Limb (tissue), 2 donors: Measurements from ENCODE around the gene CCDC38.
A peak's percentile ranks its signal among the peaks of the same experiment; 100 is the strongest.

ENCODE experiments used
- DNase-seq, 2 donors: peaks; one replicate each; pipeline ENCODE4 v3.0.0-alpha.2; 2016; ENCODE audit errors: extremely low spot score in 2 of 2

CCDC38 gene

DNA sequence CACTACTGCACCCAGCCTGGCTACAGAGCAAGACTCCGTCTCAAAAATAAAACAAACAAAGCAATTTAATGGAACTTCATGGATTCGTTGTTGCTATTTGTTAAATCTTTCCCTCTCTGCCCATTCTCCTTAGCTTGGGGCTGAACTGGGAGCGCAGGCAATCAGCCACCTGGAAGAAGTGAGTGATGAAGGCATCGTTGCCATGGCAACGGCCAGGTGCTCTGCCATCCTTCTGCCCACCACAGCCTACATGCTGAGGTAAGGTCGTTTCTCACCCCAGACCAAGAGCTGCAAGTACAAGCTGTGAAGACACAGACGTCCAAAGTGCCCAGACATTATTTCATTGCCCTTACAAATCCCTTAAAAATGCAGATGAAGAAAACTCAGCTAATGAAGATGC, 19.8 kb upstream of the CCDC38 start:
- DNase-seq: no peak

DNA sequence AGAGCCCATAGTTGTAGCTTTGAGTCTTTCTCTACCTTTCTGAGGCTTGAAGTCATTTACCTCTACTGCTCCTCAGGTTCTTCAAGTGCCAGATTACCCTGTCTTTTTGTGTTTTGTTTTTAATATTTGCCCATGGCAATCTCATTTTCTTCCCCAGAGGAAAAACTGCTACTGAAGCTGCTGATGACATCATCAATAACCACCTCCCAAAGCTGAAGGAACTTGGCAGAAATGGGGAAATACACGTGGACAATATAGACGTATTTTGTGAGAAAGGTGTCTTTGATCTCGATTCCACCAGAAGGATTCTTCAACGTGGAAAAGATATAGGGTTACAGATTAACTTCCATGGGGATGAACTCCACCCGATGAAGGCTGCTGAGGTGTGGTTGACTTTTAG, 17.8 kb upstream of the CCDC38 start:
- DNase-seq: no peak

DNA sequence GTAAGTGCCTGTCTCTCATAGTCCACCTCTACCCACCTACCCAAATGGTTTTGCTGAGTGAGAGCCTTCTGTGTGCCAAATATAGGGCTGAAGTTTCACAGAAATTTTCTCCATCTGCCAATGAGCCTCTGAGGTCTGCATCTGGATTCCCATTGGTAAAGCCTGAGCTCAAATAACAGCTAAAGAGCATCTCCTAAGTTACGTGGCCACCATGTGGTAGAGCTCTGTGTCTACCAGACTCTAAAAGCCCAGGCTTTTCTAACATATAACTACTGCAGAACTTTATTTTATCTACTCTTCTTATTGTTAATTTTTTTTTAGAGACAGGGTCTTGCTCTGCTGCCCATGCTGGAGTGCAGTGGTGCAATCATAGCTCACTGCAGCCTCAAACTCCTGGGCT, 16.7 kb upstream of the CCDC38 start:
- no peak for DNase-seq

DNA sequence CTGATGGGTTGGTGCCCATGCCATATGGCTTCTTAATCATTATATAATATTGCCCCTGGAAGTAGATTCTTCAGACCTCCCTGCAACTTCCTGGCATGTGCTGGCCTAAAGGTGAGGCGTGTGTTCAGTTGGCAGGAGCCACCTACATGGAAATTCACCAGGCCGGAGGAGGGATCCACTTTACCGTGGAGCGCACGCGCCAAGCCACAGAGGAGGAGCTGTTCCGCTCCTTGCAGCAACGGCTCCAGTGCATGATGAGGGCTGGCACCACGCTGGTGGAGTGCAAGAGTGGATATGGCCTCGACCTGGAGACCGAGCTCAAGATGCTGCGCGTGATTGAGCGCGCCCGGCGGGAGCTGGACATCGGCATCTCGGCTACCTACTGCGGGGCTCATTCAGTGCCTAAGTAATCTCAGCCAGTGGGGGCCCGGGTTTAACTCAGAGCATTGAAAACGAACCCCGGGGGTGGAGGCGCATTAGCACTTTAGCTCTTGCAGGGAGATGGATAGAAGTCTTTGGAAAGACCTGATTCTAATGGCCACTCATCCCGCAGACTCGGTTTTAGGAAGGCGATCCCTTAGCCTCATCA, 14.2 kb upstream of the CCDC38 start:
- DNase-seq: no peak

DNA sequence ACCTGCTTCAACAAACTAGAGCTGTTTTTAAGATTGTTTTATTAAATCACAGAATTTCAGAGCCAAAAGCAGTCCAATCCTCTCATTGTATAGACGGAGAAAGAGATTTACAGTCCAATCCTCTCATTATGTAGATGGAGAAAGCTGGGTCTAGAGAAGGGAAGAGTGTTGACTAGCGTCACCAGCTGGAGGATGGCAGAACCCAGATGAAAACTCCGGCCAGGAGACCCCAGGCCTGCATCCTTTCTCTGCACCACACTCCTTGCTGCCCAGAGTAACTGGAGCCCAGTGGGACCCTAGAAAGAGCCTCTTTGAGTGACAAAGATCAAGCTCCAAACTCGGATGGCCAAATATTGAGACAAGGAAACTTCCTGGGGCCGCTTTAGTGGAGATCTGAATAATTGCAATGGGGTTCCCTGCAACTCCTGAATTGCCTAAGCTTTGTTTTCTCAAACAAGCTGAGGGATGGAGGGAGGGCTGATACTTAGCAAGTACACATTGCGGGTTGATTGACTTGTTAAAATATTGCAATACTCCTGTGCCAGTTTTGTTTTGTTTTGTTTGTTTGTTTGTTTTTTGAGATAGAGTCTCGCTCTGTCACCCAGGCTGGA, 13.2 kb upstream of the CCDC38 start:
- no peak for DNase-seq

DNA sequence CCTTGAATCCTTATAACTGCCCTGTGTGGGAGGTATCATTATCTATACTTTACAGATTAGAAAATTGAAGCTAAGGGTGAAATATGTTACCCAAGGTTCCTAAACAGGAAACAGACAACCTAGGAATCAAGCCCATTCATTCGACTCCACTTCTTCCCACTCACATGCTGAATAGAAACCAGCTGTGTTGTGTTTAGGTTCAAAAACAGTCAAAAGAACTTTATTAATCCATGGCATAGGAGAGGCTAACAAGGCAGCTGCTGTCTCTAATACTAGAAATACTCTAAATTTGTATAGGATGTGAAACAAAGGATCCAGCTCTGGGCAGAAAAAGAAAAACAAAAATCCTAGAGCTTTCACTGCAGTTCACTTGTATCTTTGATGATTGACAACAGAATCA, 10.6 kb upstream of the CCDC38 start:
- DNase-seq: no peak

DNA sequence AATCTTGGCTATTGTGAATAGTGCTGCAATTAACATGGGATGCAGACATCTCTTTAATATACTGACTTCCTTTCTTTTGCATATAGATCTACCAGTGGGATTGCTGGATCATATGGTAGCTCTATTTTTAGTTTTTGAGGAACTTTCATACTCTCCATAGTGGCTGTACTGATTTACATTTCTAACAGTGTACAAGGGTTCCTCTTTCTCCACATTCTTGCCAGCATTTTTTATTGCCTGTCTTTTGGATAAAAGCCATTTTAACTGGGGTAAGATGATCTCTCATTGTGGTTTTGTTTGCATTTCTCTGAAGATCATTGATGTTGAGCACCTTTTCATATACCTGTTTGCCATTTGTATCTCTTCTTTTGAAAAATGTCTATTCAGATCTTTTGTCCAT, 9.1 kb upstream of the CCDC38 start:
- DNase-seq: no peak

DNA sequence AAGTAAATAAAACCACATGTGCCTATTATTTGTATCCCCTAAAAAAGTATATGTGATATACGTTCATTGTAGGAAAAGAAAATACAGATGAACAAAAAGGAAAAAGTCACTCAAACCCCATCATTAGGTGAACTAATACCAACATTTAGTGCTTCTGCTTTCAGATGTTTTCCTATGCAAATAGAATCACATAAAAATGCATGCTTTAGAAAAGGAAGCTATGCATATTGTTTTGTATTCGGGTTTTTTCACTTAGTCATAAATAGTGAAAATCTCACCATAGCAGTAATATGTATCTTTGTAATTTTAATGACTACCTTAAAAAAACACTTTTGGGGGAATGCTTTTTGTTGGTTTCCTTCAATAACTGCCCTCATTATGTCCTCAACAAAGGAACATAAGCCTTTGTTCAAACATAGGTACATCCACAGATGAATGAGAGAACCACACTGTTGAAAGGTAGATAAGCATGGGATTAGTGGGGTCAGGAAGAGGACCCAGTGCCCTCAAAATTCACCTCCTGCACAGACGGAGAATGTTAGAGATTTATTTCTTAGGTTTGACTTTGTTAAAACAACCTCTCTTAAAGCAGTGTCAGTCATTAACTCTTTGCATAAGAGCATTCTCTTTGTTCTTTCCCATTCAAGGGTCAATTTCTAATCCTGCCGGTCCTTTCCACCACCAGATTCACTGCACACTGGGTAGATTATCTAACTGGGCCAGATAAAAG, 7.2 kb upstream of the CCDC38 start:
- no peak for DNase-seq

DNA sequence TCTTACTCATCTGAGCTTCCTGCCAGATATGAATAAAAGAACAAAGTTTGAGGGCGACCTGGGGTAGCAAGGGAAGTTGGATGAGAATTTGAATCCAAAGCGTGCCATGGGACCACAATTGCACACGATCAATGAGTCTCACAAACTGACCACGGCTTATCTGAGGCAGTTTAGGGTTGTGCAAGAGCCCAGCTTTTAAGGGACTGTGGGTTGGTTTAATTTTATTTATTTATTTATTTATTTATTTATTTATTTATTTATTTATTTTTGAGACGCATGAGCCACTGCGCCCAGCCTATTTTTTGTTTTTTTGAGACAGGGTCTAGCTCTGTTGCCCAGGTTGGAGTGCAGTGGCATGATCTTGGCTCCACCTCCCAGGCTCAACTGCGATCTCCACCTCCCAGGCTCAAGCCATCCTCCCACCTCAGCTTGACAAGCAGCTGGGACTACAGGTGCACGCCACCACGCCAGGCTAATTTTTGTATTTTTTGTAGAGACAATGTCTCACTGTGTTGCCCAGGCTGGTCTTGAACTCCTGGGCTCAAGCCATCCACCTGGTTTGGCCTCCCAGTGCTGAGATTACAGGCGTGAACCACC, 1.8 kb upstream of the CCDC38 start:
- no peak for DNase-seq

DNA sequence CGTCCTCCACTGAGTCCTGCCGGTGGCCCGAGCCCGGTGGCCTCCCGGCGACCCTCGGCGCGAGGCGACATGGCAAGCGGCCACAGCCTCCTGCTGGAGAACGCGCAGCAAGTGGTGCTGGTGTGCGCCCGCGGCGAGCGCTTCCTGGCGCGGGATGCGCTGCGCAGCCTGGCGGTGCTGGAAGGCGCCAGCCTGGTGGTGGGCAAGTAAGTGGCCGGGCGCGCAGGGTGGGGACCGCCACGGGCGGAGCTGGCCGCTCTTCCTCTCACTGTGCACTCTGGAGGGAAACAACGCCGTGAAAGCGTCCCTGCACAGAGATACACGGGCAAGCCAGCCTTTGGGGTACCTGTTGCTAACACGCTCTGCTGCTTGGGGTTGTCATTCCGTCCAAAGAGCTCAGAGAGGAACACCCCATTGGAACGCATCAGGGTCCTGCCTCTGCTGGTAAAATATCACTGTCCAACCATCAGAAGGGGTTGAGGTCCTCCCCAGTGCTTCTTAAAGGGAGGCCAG, 972 bp upstream of the CCDC38 start, which contains the start of gene AMDHD1:
AMDHD1 (plus strand) TSS at position 2 of the 513 bp plus-strand sequence; CDS start at position 70, 68 bp downstream.
- DNase-seq: peak in 1 of 2 donors; percentile 28

DNA sequence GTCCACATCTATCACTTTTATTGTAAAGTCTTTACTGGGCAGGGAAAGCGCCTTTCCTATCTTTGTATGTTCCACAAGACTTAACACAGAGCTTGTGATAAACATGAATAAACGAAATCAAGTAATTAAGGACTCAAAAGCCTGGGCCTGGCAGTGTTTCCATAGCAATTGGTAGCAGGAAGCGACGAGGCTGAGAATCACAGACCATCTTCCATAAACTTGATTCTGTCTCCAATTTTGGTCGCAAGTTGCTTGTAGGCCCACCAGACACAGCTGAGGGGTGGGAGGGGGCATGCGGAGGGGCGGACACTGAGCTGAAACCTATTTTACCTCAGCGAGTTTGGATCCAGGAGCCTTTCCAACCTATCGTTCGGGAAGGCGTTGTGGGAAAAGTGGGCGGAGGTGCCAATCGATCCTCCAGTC, 302 bp downstream of the CCDC38 start:
- peak in 1 of 2 donors; percentile 6 for DNase-seq

DNA sequence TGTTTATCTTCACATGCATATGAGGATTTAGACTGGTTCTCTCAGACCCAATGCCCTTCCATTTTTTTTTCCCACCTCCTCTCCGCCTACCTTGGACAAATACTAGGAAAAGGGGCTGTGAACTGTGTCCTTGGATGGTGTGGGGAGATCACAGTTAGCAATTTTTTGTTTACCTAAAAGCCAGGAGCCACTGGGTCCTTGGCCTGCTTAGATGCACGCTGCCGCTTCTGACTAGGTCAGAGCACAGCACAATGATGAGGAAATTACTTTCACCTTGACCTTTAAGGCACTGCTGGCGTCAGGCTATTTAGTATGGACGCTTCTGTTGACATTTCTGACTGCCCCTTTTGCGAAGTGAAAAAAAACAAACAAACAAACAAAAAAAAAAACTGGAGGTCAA, 1.9 kb downstream of the CCDC38 start:
- DNase-seq: no peak

DNA sequence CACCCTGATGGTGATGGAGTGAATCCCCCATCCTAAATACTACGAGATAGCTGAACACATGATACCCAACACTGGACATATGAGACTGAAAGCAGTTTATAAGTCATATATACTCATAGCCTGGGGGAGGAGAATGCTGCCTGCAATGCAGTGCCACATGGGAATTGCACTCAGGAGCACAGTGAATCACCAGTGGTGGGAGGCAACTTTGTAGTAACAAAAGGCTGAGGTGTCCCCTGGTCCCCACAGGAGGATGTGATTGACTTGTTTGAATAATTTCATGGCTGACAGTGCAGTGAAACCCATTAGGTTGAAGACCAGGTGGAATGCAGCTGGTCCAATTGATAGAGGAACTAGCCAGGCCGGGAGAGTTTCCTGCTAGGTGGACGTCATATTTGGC, 20.2 kb downstream of the CCDC38 start:
- DNase-seq: no peak

DNA sequence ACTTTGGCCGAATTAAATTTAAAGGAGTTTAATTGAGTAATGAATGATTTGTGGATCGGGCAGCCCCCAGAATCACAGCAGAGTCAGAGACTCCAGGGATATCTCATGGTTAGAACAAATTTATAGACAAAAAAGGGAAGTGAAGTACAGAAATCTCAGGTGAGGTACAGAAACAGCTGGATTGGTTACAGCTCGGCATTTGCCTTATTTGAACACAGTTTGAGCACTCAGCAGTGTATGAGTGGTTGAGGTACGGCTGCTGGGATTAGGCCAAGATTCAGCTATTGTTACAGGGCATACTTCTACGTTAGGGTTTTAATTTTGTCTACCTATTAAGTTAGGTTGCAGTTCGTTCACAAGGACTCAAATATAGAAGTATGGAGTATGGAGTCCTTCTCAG, 23.3 kb downstream of the CCDC38 start:
- DNase-seq: no peak

DNA sequence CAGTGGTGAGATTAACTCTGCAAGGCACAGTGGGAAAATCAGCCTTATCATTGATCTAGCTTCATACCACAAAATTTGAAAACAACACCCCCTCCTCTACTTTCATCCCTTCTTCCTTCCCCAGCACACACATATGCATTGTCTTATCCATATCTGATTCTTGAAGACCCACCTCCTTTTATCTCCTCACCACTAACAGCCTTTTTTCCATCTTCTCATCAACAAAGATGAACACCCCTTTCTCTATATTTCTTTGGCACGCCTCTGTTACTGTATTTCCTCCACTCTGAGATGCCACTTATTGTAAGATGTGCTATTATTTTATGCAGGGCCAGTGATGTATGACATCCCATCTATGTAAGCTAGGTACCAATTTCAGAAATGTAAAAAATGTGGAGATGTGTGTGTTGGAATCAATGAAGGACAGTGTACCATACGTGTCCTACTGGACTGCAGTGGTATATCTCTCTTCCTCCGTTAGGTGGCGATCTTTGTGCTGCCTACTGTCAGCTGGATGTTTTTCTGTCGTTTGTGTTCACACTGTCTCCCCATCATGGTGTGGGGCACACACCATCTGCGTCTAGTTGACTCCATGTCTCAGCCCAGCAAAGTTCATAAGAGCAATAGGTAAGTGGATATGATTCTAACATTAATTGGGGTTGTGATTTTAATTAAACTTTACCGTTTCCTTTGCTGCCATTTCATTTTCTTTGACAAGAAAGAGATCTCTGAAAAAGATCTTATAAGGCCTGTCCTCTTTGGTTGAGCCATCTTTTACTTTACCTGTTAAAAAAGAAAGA, 24.0 kb downstream of the CCDC38 start:
- peak in 1 of 2 donors; percentile 17 for DNase-seq

DNA sequence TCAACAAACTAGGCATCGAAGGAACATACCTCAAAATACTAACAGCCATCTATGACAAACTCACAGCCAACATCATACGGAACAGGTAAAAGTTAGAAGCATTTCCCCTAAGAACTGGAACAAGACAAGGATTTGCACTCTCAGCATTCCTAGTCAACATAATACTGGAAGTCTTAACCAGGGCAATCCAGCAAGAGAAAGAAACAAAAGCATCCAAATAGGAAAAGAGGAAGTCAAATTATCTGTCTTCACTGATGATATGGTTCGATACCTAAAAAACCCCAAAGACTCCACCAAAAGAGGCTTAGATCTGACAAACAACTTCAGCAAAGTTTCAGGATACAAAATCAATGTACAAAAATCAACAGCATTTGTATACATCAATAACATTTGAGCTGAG, 32.5 kb downstream of the CCDC38 start:
- DNase-seq: no peak

DNA sequence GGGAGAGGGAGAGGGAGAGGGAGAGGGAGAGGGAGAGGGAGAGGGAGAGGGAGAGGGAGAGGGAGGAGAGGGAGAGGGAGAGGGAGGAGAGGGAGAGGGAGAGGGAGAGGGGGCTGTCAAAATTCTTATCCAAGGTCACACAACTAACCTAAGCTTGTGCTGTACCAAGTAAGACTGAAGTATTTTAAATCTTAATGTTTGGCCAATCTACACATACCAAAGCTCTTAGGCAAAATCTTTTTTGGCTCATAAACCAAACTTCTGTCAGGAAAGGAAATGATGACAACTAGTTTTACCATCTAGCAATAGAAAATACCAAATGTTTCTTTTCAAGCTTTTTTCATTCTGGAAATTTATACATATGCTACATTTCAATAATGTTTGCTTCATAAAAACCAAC, 33.8 kb downstream of the CCDC38 start:
- no peak for DNase-seq

DNA sequence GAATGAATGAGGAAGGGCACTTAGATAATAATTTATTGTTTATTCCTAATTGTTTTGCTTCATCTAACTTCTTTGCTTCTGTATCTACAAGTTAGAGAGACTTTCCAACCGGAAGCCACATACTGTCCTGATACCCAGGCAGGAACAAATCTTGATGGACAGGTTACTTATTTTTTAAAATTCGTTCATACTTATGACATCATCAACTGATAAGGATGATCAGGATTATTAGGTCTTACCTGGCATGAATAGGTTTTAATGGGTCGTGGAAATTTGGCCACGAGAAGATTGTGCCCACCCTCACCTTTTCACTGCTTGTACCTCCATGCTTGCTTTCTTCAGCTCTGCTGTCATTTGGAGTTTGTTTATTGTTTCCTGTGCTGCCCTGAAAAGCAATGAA, 44.3 kb downstream of the CCDC38 start:
- DNase-seq: no peak

DNA sequence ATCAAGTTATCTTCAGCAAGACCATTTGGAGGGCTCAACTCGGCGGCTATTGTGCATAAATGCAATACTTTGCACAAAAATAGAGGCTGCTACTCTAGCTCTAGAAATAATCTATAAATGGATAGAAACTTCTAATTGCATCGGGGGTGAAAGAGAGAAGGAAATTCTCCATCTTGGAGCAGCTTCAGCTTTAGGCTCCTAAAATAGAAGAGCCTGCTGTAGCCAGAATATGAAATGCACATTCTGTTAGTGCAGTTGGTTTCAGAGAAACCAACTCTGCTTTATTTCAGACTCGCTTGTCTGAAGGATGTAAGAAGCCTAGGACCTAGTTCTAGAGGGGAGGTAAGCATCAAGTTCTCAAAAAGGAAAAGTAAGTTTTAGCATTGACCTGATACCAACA, 45.6 kb downstream of the CCDC38 start:
- DNase-seq: no peak

DNA sequence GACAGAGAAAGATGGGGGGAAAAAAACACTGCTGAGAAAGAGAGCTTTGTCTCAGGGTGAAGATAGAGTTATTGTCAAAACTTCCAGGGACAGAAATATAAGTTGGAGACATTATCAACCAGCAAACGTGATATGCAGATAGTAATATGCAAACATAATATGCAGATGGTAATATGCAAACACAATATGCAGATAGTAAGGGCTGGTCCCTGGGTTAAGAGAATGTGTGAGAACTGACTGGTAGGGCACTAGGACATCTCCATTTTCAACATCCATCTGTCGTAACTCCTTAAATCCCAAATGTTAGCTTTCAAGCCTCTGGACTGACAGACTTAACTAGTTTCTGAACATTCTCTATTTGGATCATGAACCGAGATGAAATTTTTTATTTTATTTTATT, 51.5 kb downstream of the CCDC38 start:
- DNase-seq: no peak

DNA sequence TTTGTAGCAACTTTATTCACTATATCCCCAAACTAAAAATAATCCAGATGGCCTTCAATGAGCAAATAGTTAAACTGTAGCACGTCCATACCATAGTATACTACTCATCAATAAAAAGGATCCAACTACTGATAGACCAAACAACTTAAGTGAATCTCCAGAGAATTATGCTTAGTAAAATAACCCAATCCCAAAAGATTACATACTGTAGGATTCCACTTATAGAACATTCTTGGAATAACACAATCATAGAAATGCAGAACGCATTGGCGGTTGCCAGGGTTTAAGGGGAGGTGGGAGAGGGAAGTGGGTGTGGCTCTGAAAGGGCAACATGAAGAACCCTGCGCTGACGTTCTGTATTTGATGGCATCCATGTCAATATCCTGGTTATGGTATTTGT, 55.1 kb downstream of the CCDC38 start:
- no peak for DNase-seq

DNA sequence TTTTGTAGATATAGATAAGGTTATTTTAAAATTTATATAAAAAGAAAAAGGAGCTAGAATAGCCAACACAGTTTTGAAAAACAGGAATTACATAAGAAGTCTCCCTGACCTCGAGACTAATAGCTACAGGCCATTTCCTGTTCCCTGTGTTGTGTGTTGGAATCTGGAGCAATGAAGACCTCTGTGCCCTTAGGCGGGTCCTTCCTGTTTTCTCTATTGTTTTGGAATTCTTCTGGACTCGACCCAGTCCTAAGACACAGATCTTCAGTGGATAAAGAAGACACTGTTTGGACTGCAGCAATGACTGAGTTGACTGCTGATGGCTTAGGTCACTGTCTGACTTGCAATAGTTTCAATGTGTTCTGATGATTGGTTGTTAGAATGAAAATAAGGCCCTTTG, 57.4 kb downstream of the CCDC38 start:
- no peak for DNase-seq
